A549 (cell line): Measurements from ENCODE around the gene FBP1. TPM values are rescaled to one million over a fixed set of nuclear protein-coding genes. Genes with fewer than 3 reads are reported as not detected.

Experiments used
- ATAC-seq, 2 experiments: fragments of 200-7000 bp in 1 of 2; fragments of >200 bp in 1 of 2; cut with Nextera tagmentation in 1 of 2; cut with Tn5 transposase in 1 of 2; 3 replicates each; pipeline versions ENCODE4 v1.8.0 to v1.9.1; 2018 to 2020; ENCODE audit warnings: mild to moderate bottlenecking in 1 of 2, moderate library complexity in 1 of 2
- CTCF ChIA-PET: fragments of 300-600 bp; sonication (Branson Sonifier 250); formaldehyde crosslinking; extraction: SDS; loops from one replicate; lab custom pipeline; 2021; ENCODE audit warnings: antibody characterized with exemption, inconsistent platforms; lab: Yijun Ruan, JAX
- POLR2A ChIA-PET: fragments of 350-600 bp; formaldehyde crosslinking; extraction: SDS; loops from one replicate; lab custom pipeline; 2021; ENCODE audit warnings: antibody characterized with exemption, inconsistent platforms; lab: Yijun Ruan, JAX
- DNase-seq, 2 experiments: peaks; one replicate each; pipeline versions ENCODE4 v3.0.0 to v3.0.0-alpha.2; 2011 to 2016; ENCODE audit warnings: low read depth in 1 of 2, low spot score in 1 of 2
- FAIRE-seq: peaks from 2 replicates; lab custom pipeline; 2011; peaks lifted over from hg19 to GRCh38; lab: Jason Lieb, UNC
- H3K27ac ChIP-seq, 2 experiments: fragments of >200 bp; sonication (Bioruptor Twin); formaldehyde crosslinking; 3 replicates each; pipeline ENCODE4 v1.5.1; 2016 to 2017
- H3K4me1 ChIP-seq: fragments of >200 bp; sonication (Bioruptor Twin); formaldehyde crosslinking; 3 replicates; pipeline ENCODE4 v1.6.1; 2016
- H3K4me2 ChIP-seq: fragments of >200 bp; sonication (Bioruptor Twin); formaldehyde crosslinking; 3 replicates; pipeline ENCODE4 v1.6.1; 2016
- H3K4me3 ChIP-seq: fragments of >200 bp; sonication (Bioruptor Twin); formaldehyde crosslinking; 3 replicates; pipeline ENCODE4 v1.5.1; 2016
- H3K9me3 ChIP-seq: fragments of >200 bp; sonication (Bioruptor Twin); formaldehyde crosslinking; 3 replicates; pipeline ENCODE4 v1.6.1; 2016
- BHLHE40 ChIP-seq: IDR thresholded peaks from 2 replicates; pipeline ENCODE4 v1.6.1; 2012; ENCODE audit warnings: low read depth, low read length, inconsistent platforms
- CEBPB ChIP-seq, 2 experiments: fragments of >200 bp in 1 of 2; sonication (Bioruptor Twin) in 1 of 2; formaldehyde crosslinking in 1 of 2; IDR thresholded peaks; 2 replicates each; pipeline ENCODE4 v1.6.1; 2012 to 2016
- CHD2 ChIP-seq: fragments of 150-350 bp; IDR thresholded peaks from 2 replicates; pipeline ENCODE4 v1.6.1; 2014; ENCODE audit warnings: low read length; ENCODE audit not compliant: partially characterized antibody
- EHF ChIP-seq: fragments of 250-450 bp; sonication (Bioruptor Pico); IDR thresholded peaks from 2 replicates; pipeline ENCODE4 v1.5.0; 2020; ENCODE audit warnings: mild to moderate bottlenecking
- EHMT2 ChIP-seq: fragments of 200-600 bp; sonication (generic); IDR thresholded peaks from 2 replicates; pipeline ENCODE4 v1.6.1; 2016; ENCODE audit warnings: antibody characterized with exemption, low read depth, mild to moderate bottlenecking, moderate library complexity
- FOSB ChIP-seq: fragments of 250-450 bp; sonication (Bioruptor Pico); IDR thresholded peaks from 2 replicates; pipeline ENCODE4 v1.5.0; 2020; ENCODE audit warnings: mild to moderate bottlenecking, moderate library complexity
- GATA3 ChIP-seq: IDR thresholded peaks from 2 replicates; pipeline ENCODE4 v1.6.1; 2012; ENCODE audit warnings: borderline replicate concordance
- JUN ChIP-seq, 2 experiments: fragments of >200 bp; sonication (Bioruptor Twin); formaldehyde crosslinking; IDR thresholded peaks; 2 replicates in 1 of 2; 3 replicates in 1 of 2; pipeline ENCODE4 v1.6.1; 2016 to 2017
- KDM1A ChIP-seq: fragments of 200-600 bp; sonication (generic); IDR thresholded peaks from 2 replicates; pipeline ENCODE4 v1.6.1; 2016; ENCODE audit warnings: low read depth, mild to moderate bottlenecking
- MAZ ChIP-seq: fragments of 150-350 bp; IDR thresholded peaks from 2 replicates; pipeline ENCODE4 v1.6.1; 2014; ENCODE audit warnings: antibody characterized with exemption, low read depth, low read length, borderline replicate concordance
- NFE2L2 ChIP-seq: fragments of 150-350 bp; conservative IDR thresholded peaks from 2 replicates; pipeline ENCODE4 v1.6.1; 2014; ENCODE audit warnings: low read length
- NPAS2 ChIP-seq: fragments of 250-450 bp; sonication (Bioruptor Pico); IDR thresholded peaks from 2 replicates; pipeline ENCODE4 v1.8.0; 2022; ENCODE audit warnings: mild to moderate bottlenecking, moderate library complexity, borderline replicate concordance
- NR3C1 ChIP-seq: fragments of >200 bp; sonication (Bioruptor Twin); formaldehyde crosslinking; IDR thresholded peaks from 3 replicates; pipeline ENCODE4 v1.6.1; 2017
- PHF8 ChIP-seq: fragments of 200-600 bp; sonication (generic); IDR thresholded peaks from 2 replicates; pipeline ENCODE4 v1.6.1; 2016; ENCODE audit warnings: low read depth, mild to moderate bottlenecking, antibody characterized with exemption, moderate library complexity, borderline replicate concordance
- RAD21 ChIP-seq, 2 experiments: fragments of >200 bp in 1 of 2; sonication (Bioruptor Twin) in 1 of 2; formaldehyde crosslinking in 1 of 2; IDR thresholded peaks in 1 of 2; conservative IDR thresholded peaks in 1 of 2; 2 replicates in 1 of 2; 3 replicates in 1 of 2; pipeline ENCODE4 v1.6.1; 2012 to 2018; ENCODE audit warnings: inconsistent platforms in 1 of 2
- RARB ChIP-seq: fragments of 250-450 bp; sonication (Bioruptor Pico); IDR thresholded peaks from 2 replicates; pipeline ENCODE4 v1.8.0; 2021; ENCODE audit warnings: mild to moderate bottlenecking, moderate library complexity
- RFX5 ChIP-seq: fragments of 450-650 bp; IDR thresholded peaks from 2 replicates; pipeline ENCODE4 v1.7.1; 2014; ENCODE audit warnings: antibody characterized with exemption, mild to moderate bottlenecking, moderate library complexity
- RNF2 ChIP-seq: fragments of 200-600 bp; sonication (generic); IDR thresholded peaks from 2 replicates; pipeline ENCODE4 v1.6.1; 2016; ENCODE audit warnings: low read depth, mild to moderate bottlenecking, antibody characterized with exemption, moderate library complexity, borderline replicate concordance
- SMC3 ChIP-seq: fragments of >200 bp; sonication (Bioruptor Twin); formaldehyde crosslinking; IDR thresholded peaks from 3 replicates; pipeline ENCODE4 v1.6.1; 2018; ENCODE audit warnings: inconsistent platforms
- TP53 ChIP-seq: fragments of 250-450 bp; sonication (Bioruptor Pico); IDR thresholded peaks from 2 replicates; pipeline ENCODE4 v1.5.0; 2021; ENCODE audit warnings: mild to moderate bottlenecking, moderate library complexity
- ZFP36 ChIP-seq: fragments of 450-650 bp; IDR thresholded peaks from 2 replicates; pipeline ENCODE4 v1.6.1; 2014; ENCODE audit warnings: borderline replicate concordance; ENCODE audit not compliant: partially characterized antibody
- WGBS: methylation state at CpG from one replicate; pipeline ENCODE4 v1.1.6; 2017; ENCODE audit errors: missing lambda C conversion rate; 5-methylcytosine and 5-hydroxymethylcytosine counted together
- polyA plus RNA-seq, 4 experiments: library from polyadenylated mRNA; depleted of rRNA in 3 of 4; stranded (reverse); fragments of >200 nt; fragmentation: RNase III in 1 of 4; extraction: RNeasy Plus Mini Kit Qiagen cat#74134 plus additional on column Dnase treatment in 1 of 4; gene quantifications; 2 replicates in 3 of 4; 3 replicates in 1 of 4; pipeline ENCODE4 v1.2.3, GENCODE V29; 2011 to 2017
- TF ChIP-seq, protein P1 (sequence below): fragments of >200 bp; sonication (Bioruptor Twin); formaldehyde crosslinking; IDR thresholded peaks from 3 replicates; pipeline ENCODE4 v1.6.1; 2016
- TF ChIP-seq, protein P2 (sequence below): IDR thresholded peaks from 2 replicates; pipeline ENCODE4 v1.6.1; 2012; ENCODE audit warnings: low read depth, borderline replicate concordance
- TF ChIP-seq, protein P3 (sequence below): fragments of 450-650 bp; IDR thresholded peaks from 2 replicates; pipeline ENCODE4 v1.6.1; 2014; ENCODE audit warnings: antibody characterized with exemption
- TF ChIP-seq, protein P4 (sequence below): fragments of >200 bp; sonication (Bioruptor Twin); formaldehyde crosslinking; IDR thresholded peaks from 3 replicates; pipeline ENCODE4 v1.5.1; 2016

Gene FBP1
- polyA plus RNA-seq, 2 of the 4 experiments (the other 2 are of a cell fraction) = not detected

DNA sequence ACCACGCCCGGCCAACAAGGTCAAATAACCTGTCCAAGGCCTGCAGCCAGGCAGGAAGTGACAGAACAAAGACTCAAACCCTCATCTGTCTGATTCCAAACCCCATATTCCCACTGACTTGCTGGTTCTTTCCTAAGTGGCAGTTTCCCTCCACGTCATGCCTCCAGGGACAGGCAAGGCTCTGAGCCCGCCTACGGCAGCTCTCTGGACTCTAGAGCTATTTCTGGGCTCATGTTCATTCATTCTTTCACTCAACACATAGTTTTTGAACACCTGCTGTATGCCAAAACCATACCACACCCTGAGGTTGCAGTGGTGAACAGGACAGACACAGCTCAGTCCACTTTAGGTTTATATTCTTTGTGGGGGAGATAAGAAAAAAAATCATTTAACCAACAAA lies 5.2 kb upstream of the FBP1 start:
- POLR2A ChIA-PET = no interaction called here
- WGBS = 94% methylated on average over 5 of the region's 5 CpGs
- no peak for FAIRE-seq
- Histone ChIP-seq H3K27ac (no peak overlapping the region), H3K9me3 (no peaks in the 10 kb centered on the region), H3K4me3 (no peak overlapping the region), H3K4me1 (peaks cover 12% of the 10 kb centered on the region; the same call in 2 of the 3 replicates), H3K4me2 (no peak overlapping the region)
- CTCF ChIA-PET = interaction anchor here (1.6 kb wide), 1 partner anchor 12 kb away, joined by 4 read pairs; no protein-coding TSS in a partner anchor
- DNase-seq = no peak
- no peak for ATAC-seq
- TF ChIP-seq RAD21 (conservative IDR thresholded peaks at IDR 0.05 in 1 of 2, IDR thresholded peaks at IDR 0.05 in 1 of 2) (no peak), TP53 (CRISPR knock-in tag) (no peak), RARB (no peak), SMC3 (no peak)

DNA sequence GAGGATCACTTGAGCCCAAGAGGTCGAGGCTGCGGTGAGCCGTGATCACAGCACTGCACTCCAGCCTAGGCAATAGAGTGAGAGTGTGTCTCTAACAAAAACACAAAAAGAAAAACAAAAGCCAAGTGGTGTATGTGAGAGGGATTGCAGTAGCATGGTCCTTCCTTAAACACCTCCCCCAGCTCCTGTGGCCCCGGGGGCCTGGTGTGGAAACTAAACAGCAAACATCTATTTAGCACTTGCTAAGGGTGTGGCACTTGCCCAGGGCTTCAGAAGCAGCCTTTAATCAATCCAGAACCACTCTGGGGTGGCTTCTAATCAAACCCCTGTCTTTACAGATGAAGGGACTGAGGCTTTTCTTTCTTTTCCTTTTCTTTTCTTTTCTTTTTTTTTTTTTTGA lies 4.4 kb upstream of the FBP1 start:
- Histone ChIP-seq H3K27ac (no peak overlapping the region), H3K4me3 (no peak overlapping the region), H3K9me3 (no peaks in the 10 kb centered on the region), H3K4me2 (no peak overlapping the region), H3K4me1 (peaks cover 4% of the 10 kb centered on the region; the same call in 1 of the 3 replicates)
- TF ChIP-seq FOSB (CRISPR knock-in tag) (no peak), KDM1A (no peak), EHMT2 (no peak), MAZ (no peak), CEBPB (IDR thresholded peaks at IDR 0.05) (no peak), NR3C1 (no peak), BHLHE40 (no peak), RFX5 (no peak), GATA3 (no peak), EHF (CRISPR knock-in tag) (no peak)
- TF ChIP-seq, protein P1, sequence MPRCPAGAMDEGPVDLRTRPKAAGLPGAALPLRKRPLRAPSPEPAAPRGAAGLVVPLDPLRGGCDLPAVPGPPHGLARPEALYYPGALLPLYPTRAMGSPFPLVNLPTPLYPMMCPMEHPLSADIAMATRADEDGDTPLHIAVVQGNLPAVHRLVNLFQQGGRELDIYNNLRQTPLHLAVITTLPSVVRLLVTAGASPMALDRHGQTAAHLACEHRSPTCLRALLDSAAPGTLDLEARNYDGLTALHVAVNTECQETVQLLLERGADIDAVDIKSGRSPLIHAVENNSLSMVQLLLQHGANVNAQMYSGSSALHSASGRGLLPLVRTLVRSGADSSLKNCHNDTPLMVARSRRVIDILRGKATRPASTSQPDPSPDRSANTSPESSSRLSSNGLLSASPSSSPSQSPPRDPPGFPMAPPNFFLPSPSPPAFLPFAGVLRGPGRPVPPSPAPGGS = no peak
- TF ChIP-seq, protein P2, sequence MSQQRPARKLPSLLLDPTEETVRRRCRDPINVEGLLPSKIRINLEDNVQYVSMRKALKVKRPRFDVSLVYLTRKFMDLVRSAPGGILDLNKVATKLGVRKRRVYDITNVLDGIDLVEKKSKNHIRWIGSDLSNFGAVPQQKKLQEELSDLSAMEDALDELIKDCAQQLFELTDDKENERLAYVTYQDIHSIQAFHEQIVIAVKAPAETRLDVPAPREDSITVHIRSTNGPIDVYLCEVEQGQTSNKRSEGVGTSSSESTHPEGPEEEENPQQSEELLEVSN = no peak
- ChIA-PET POLR2A (no interaction called here), CTCF (interaction anchor here (1.6 kb wide), 1 partner anchor 11 kb away, joined by 4 read pairs; no protein-coding TSS in a partner anchor)
- WGBS = 69% methylated on average over 4 of the region's 4 CpGs
- no peak for ATAC-seq
- FAIRE-seq = no peak
- no peak for DNase-seq

DNA sequence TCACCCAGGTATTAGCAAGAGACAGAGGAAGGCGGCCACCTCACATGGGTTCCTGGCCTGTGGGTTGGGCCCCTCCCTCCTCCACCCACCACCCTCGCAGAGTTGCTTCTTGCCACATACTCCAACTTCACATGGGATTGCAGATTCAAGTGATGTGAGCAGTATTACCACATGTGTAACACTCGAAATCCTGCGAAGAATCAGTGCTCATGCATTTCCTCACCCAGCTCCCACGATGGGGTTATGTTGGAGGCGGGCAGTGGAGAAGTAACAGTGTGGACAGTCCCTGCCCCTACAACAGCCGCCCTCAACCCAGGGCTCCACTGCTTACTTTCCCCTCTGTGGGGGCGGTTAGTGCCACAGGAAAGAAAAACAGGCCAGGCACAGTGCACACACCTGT lies 3.9 kb upstream of the FBP1 start:
- no peak for TF ChIP-seq NPAS2 (CRISPR knock-in tag)
- TF ChIP-seq, protein P3, sequence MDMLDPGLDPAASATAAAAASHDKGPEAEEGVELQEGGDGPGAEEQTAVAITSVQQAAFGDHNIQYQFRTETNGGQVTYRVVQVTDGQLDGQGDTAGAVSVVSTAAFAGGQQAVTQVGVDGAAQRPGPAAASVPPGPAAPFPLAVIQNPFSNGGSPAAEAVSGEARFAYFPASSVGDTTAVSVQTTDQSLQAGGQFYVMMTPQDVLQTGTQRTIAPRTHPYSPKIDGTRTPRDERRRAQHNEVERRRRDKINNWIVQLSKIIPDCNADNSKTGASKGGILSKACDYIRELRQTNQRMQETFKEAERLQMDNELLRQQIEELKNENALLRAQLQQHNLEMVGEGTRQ = no peak
- no peak for TF ChIP-seq CHD2
- TF ChIP-seq, protein P4, sequence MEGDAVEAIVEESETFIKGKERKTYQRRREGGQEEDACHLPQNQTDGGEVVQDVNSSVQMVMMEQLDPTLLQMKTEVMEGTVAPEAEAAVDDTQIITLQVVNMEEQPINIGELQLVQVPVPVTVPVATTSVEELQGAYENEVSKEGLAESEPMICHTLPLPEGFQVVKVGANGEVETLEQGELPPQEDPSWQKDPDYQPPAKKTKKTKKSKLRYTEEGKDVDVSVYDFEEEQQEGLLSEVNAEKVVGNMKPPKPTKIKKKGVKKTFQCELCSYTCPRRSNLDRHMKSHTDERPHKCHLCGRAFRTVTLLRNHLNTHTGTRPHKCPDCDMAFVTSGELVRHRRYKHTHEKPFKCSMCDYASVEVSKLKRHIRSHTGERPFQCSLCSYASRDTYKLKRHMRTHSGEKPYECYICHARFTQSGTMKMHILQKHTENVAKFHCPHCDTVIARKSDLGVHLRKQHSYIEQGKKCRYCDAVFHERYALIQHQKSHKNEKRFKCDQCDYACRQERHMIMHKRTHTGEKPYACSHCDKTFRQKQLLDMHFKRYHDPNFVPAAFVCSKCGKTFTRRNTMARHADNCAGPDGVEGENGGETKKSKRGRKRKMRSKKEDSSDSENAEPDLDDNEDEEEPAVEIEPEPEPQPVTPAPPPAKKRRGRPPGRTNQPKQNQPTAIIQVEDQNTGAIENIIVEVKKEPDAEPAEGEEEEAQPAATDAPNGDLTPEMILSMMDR = no peak
- TF ChIP-seq PHF8 = no peak
- no peak for TF ChIP-seq ZFP36
- no peak for TF ChIP-seq FOSB (CRISPR knock-in tag)
- TF ChIP-seq RNF2 = no peak
- TF ChIP-seq JUN (IDR thresholded peaks at IDR 0.05) = no peak
- TF ChIP-seq NFE2L2 = no peak
- CTCF ChIA-PET = interaction anchor here (1.6 to 2.3 kb wide), 2 partner anchors 10 to 38 kb away, joined by 4 to 6 read pairs; no protein-coding TSS in a partner anchor
- POLR2A ChIA-PET = no interaction called here
- FAIRE-seq (no peak), ATAC-seq (no peak), DNase-seq (no peak)
- no peaks in the 10 kb centered on the region for H3K9me3 ChIP-seq
- no peaks in the 10 kb centered on the region for H3K4me1 ChIP-seq
- no peak overlapping the region for H3K27ac ChIP-seq
- H3K4me3 ChIP-seq = no peak overlapping the region
- 81% methylated on average over 8 of the region's 8 CpGs for WGBS
- no peak overlapping the region for H3K4me2 ChIP-seq
